H1 (cell line): ENCODE measurements around the gene MMP17. TPM values are rescaled to one million over a fixed set of nuclear protein-coding genes. Genes with fewer than 3 reads are reported as not detected.
A peak's percentile ranks its signal among the peaks of the same experiment; 100 is the strongest.

Experiments
- CTCF ChIA-PET: fragments of 300-600 bp; sonication (Branson Sonifier 250); formaldehyde crosslinking; loops from one replicate; lab custom pipeline; 2021; ENCODE audit not compliant: partially characterized antibody; lab: Charles Lee
- POLR2A ChIA-PET: fragments of 300-600 bp; sonication (Branson Sonifier 250); formaldehyde crosslinking; loops from one replicate; lab custom pipeline; 2021; ENCODE audit warnings: inconsistent platforms; ENCODE audit not compliant: partially characterized antibody; lab: Charles Lee
- DNase-seq, 2 experiments: peaks; one replicate each; pipeline versions ENCODE4 v3.0.0 to v3.0.0-alpha.2; 2010 to 2022; ENCODE audit warnings: low spot score in 2 of 2, low read depth in 1 of 2, mixed read lengths in 1 of 2
- FAIRE-seq: peaks from 2 replicates; lab custom pipeline; 2011; peaks lifted over from hg19 to GRCh38; lab: Jason Lieb, UNC
- H2AFZ ChIP-seq: 2 replicates; pipeline ENCODE4 v1.8.1; 2012; ENCODE audit warnings: low read length, inconsistent platforms
- H2AK5ac ChIP-seq: 2 replicates; pipeline ENCODE4 v1.6.1; 2013; ENCODE audit warnings: low read depth, low read length
- H2BK120ac ChIP-seq: replicated peaks from 2 replicates; pipeline ENCODE3; 2013; ENCODE audit warnings: low read depth, low read length, inconsistent platforms
- H2BK12ac ChIP-seq: 2 replicates; pipeline ENCODE4 v1.6.1; 2013; ENCODE audit warnings: low read depth, low read length
- H2BK15ac ChIP-seq: 2 replicates; pipeline ENCODE4 v1.6.1; 2013; ENCODE audit warnings: low read length
- H2BK20ac ChIP-seq: 2 replicates; pipeline ENCODE4 v1.6.1; 2013; ENCODE audit warnings: low read length
- H2BK5ac ChIP-seq: 2 replicates; pipeline ENCODE4 v1.6.1; 2013; ENCODE audit warnings: low read depth, low read length
- H3K14ac ChIP-seq: 2 replicates; pipeline ENCODE4 v1.6.1; 2013; ENCODE audit warnings: inconsistent platforms; ENCODE audit not compliant: insufficient read length
- H3K18ac ChIP-seq: 2 replicates; pipeline ENCODE4 v1.6.1; 2013; ENCODE audit warnings: low read length; ENCODE audit errors: extremely low read depth
- H3K23ac ChIP-seq: 2 replicates; pipeline ENCODE4 v1.6.1; 2013; ENCODE audit warnings: inconsistent platforms; ENCODE audit not compliant: insufficient read length
- H3K23me2 ChIP-seq: 2 replicates; pipeline ENCODE4 v1.6.1; 2013; ENCODE audit warnings: low read depth, low read length
- H3K27ac ChIP-seq: 2 replicates; pipeline ENCODE4 v1.6.1; 2011; ENCODE audit warnings: low read depth, low read length, inconsistent platforms
- H3K27me3 ChIP-seq, 4 experiments: replicated peaks in 1 of 4; 1 replicate in 1 of 4; 2 replicates in 3 of 4; pipeline versions ENCODE4 v1.6.1 to v1.8.1; 2011 to 2013; ENCODE audit warnings: low read length in 3 of 4, mild to moderate bottlenecking in 3 of 4, inconsistent platforms in 2 of 4, mixed read lengths in 2 of 4, moderate library complexity in 1 of 4; ENCODE audit not compliant: control insufficient read depth in 3 of 4, insufficient read depth in 3 of 4; ENCODE audit errors: extremely low read depth in 1 of 4
- H3K36me3 ChIP-seq, 4 experiments: 2 replicates each; pipeline versions ENCODE4 v1.6.1 to v1.8.1; 2011 to 2013; ENCODE audit warnings: mild to moderate bottlenecking in 4 of 4, low read length in 3 of 4, moderate library complexity in 2 of 4, control low read depth in 1 of 4, inconsistent platforms in 1 of 4; ENCODE audit not compliant: insufficient read depth in 4 of 4, control insufficient read depth in 2 of 4
- H3K4ac ChIP-seq: replicated peaks from 2 replicates; pipeline ENCODE3; 2013; ENCODE audit warnings: low read length, low read depth, mixed read lengths, inconsistent platforms; ENCODE audit not compliant: insufficient read length
- H3K4me1 ChIP-seq, 4 experiments: replicated peaks in 1 of 4; 1 replicate in 1 of 4; 2 replicates in 3 of 4; pipeline versions ENCODE4 v1.6.1 to v1.8.1; 2011 to 2013; ENCODE audit warnings: low read length in 3 of 4, inconsistent platforms in 2 of 4, mixed read lengths in 1 of 4; ENCODE audit not compliant: insufficient read depth in 4 of 4, control insufficient read depth in 3 of 4
- H3K4me2 ChIP-seq, 2 experiments: 2 replicates each; pipeline versions ENCODE4 v1.6.1 to v1.8.1; 2011 to 2013; ENCODE audit warnings: low read depth in 2 of 2, low read length in 2 of 2, control low read depth in 1 of 2, inconsistent platforms in 1 of 2, mild to moderate bottlenecking in 1 of 2; ENCODE audit not compliant: insufficient read depth in 1 of 2
- H3K4me3 ChIP-seq, 4 experiments: fragments of 200-600, 300-600 bp in 1 of 4; sonication (generic), shearing (Covaris generic), sonication (Bioruptor Twin) in 1 of 4; 2 replicates each; pipeline versions ENCODE4 v1.5.1 to v1.8.1; 2011 to 2016; ENCODE audit warnings: low read length in 4 of 4, low read depth in 3 of 4, control low read depth in 2 of 4, inconsistent platforms in 2 of 4, mild to moderate bottlenecking in 2 of 4, mixed read lengths in 1 of 4, moderate library complexity in 1 of 4; ENCODE audit not compliant: insufficient read depth in 2 of 4; ENCODE audit errors: extremely low read depth in 1 of 4
- H3K56ac ChIP-seq: replicated peaks from 2 replicates; pipeline ENCODE3; 2013; ENCODE audit warnings: low read depth, mild to moderate bottlenecking, mixed read lengths, low read length, inconsistent platforms; ENCODE audit not compliant: insufficient read length
- H3K79me1 ChIP-seq: 2 replicates; pipeline ENCODE4 v1.6.1; 2013; ENCODE audit warnings: low read depth, low read length, control low read depth
- H3K79me2 ChIP-seq, 2 experiments: 2 replicates each; pipeline versions ENCODE4 v1.6.1 to v1.8.1; 2012 to 2013; ENCODE audit warnings: low read length in 2 of 2, mild to moderate bottlenecking in 2 of 2, inconsistent platforms in 1 of 2; ENCODE audit not compliant: insufficient read depth in 2 of 2, control insufficient read depth in 1 of 2
- H3K9ac ChIP-seq, 4 experiments: replicated peaks in 1 of 4; 1 replicate in 1 of 4; 2 replicates in 3 of 4; pipeline versions ENCODE4 v1.6.1 to v1.8.1; 2011 to 2013; ENCODE audit warnings: low read depth in 3 of 4, low read length in 3 of 4, control low read depth in 2 of 4, mild to moderate bottlenecking in 2 of 4, moderate library complexity in 2 of 4, inconsistent platforms in 1 of 4; ENCODE audit errors: extremely low read depth in 1 of 4
- H3K9me3 ChIP-seq, 2 experiments: 2 replicates each; pipeline versions ENCODE4 v1.6.1 to v1.8.1; 2012 to 2013; ENCODE audit warnings: mild to moderate bottlenecking in 2 of 2, moderate library complexity in 2 of 2, control low read depth in 1 of 2, inconsistent platforms in 1 of 2, low read depth in 1 of 2, low read length in 1 of 2, mixed read lengths in 1 of 2; ENCODE audit not compliant: insufficient read depth in 2 of 2
- H4K20me1 ChIP-seq, 2 experiments: replicated peaks in 1 of 2; 2 replicates each; pipeline versions ENCODE3 to v1.8.1; 2011 to 2013; ENCODE audit warnings: inconsistent platforms in 2 of 2, low read length in 2 of 2, mild to moderate bottlenecking in 1 of 2; ENCODE audit not compliant: insufficient read depth in 2 of 2, control insufficient read depth in 1 of 2
- H4K5ac ChIP-seq: 2 replicates; pipeline ENCODE4 v1.6.1; 2013; ENCODE audit warnings: low read length, low read depth, mixed read lengths, inconsistent platforms; ENCODE audit not compliant: insufficient read length
- H4K8ac ChIP-seq: 2 replicates; pipeline ENCODE4 v1.8.0; 2013; ENCODE audit warnings: mild to moderate bottlenecking, moderate library complexity, low read length, inconsistent platforms; ENCODE audit not compliant: insufficient read depth; ENCODE audit errors: extremely low read depth
- H4K91ac ChIP-seq: replicated peaks from 2 replicates; pipeline ENCODE3; 2013; ENCODE audit warnings: low read length, mixed read lengths, inconsistent platforms; ENCODE audit not compliant: insufficient read length
- ASH2L ChIP-seq: fragments of 200-600, 300-600 bp; sonication (generic); IDR thresholded peaks from one replicate; pipeline ENCODE4 v1.7.1; 2017; ENCODE audit warnings: low read length
- KDM1A ChIP-seq: fragments of 200-600, 300-600 bp; sonication (generic); IDR thresholded peaks from 2 replicates; pipeline ENCODE4 v1.7.1; 2016; ENCODE audit warnings: mild to moderate bottlenecking, low read length, borderline replicate concordance
- KDM4A ChIP-seq: IDR thresholded peaks from one replicate; pipeline ENCODE4 v1.7.1; 2012; ENCODE audit warnings: low read depth, mild to moderate bottlenecking, moderate library complexity, low read length, inconsistent platforms; ENCODE audit not compliant: severe bottlenecking
- MAX ChIP-seq: IDR thresholded peaks from 2 replicates; pipeline ENCODE4 v1.6.1; 2012; ENCODE audit warnings: inconsistent platforms
- TCF12 ChIP-seq: IDR thresholded peaks from 2 replicates; pipeline ENCODE4 v1.6.1; 2011; ENCODE audit warnings: low read depth, mild to moderate bottlenecking, low read length
- WGBS, 2 experiments: shearing (Covaris generic) in 1 of 2; methylation state at CpG; one replicate each; pipeline versions ENCODE4 v1.1.6 to v1.1.7; 2013 to 2015; ENCODE audit warnings: low lambda C conversion rate in 2 of 2, mixed read lengths in 2 of 2, inconsistent platforms in 1 of 2, low coverage in 1 of 2, missing lambda C conversion rate in 1 of 2; ENCODE audit not compliant: insufficient replicate concordance in 2 of 2, insufficient coverage in 1 of 2, insufficient read length in 1 of 2; ENCODE audit errors: extremely low coverage in 1 of 2, missing lambda C conversion rate in 1 of 2; 5-methylcytosine and 5-hydroxymethylcytosine counted together
- polyA plus RNA-seq, 7 experiments: library from polyadenylated mRNA; depleted of rRNA in 3 of 7; stranded (reverse) in 5 of 7; unstranded in 2 of 7; fragments of >200 nt in 5 of 7; fragments of 200-250 nt in 2 of 7; gene quantifications; 1 replicate in 5 of 7; 2 replicates in 1 of 7; 4 replicates in 1 of 7; pipeline versions ENCODE4 v1.2.1 to v1.2.3, GENCODE V29; 2011 to 2013; ENCODE audit warnings: missing spikeins in 2 of 7, mixed read lengths in 2 of 7
- total RNA-seq: library from RNA; stranded (reverse); fragmentation: NEBNext Ultra II Directional; extraction: Animal tissue kit (Norgen Biotek cat#: 25700); gene quantifications from 2 replicates; pipeline ENCODE4 v1.2.1, GENCODE V29; 2021

The MMP17 gene
- total and polyA plus RNA-seq, 2 of the 8 experiments (the other 6 are each of a cell fraction or from before 2014, with no cell fraction given): 41.3 to 53.8 TPM

DNA sequence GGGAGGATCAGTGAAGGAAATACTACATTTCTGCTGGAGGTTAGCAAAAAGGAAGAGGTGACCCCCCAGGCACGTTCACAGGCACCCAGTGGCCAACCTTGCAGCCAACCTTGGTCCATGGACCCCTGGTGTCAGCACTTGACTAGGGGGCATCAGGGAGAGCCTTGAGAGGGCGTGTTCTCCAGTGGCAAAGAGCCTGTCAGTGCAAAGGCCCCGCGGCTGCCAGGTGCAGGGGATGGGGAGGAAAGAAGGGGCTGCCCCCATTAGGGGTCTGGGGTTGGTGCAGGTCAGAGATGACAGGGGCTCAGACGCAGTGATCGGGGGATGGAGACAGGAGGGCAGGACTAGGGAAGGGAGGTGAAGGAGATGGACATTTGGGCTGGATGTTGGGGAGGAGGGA is 43.5 kb downstream of the MMP17 start:
- H3K4ac ChIP-seq: no peak overlapping the region
- no peak overlapping the region for H2AK5ac ChIP-seq
- no peak overlapping the region for H3K27ac ChIP-seq
- peak overlapping the region; percentile 25 for H3K56ac ChIP-seq
- FAIRE-seq (no peak), DNase-seq (no peak)
- no peaks in the 10 kb centered on the region for H3K36me3 ChIP-seq
- H3K79me1 ChIP-seq: no peaks in the 10 kb centered on the region
- no peak overlapping the region for H3K14ac ChIP-seq
- no peak overlapping the region for H3K4me3 ChIP-seq
- no peak overlapping the region for H3K23ac ChIP-seq
- no peak overlapping the region for H2BK12ac ChIP-seq
- H3K4me1 ChIP-seq: no peaks in the 10 kb centered on the region
- no peak overlapping the region for H2BK120ac ChIP-seq
- H3K79me2 ChIP-seq: no peaks in the 10 kb centered on the region
- POLR2A ChIA-PET: no interaction called here
- peaks cover 0 to 3% of the 10 kb centered on the region in 2 experiments; a peak in 1 of 4 replicates for H3K9me3 ChIP-seq
- CTCF ChIA-PET: interaction anchor here (0.7 to 1.5 kb wide), 2 partner anchors 9 to 56 kb away, joined by 3 read pairs; no protein-coding TSS in a partner anchor
- no peaks in the 10 kb centered on the region for H3K27me3 ChIP-seq
- no peak overlapping the region for H4K8ac ChIP-seq
- H2AFZ ChIP-seq: no peak overlapping the region
- H2BK5ac ChIP-seq: no peak overlapping the region
- TF ChIP-seq ASH2L: no peak
- TF ChIP-seq KDM1A: peak; percentile 40; the same call in 1 of the 2 replicates
- no peak for TF ChIP-seq KDM4A
- no peak for TF ChIP-seq MAX
- no peak for TF ChIP-seq TCF12
- no peak overlapping the region for H3K4me2 ChIP-seq
- H3K18ac ChIP-seq: no peak overlapping the region
- no peak overlapping the region for H2BK15ac ChIP-seq
- no peaks in the 10 kb centered on the region for H3K23me2 ChIP-seq
- no peak overlapping the region for H2BK20ac ChIP-seq
- H4K5ac ChIP-seq: no peak overlapping the region
- no peaks in the 10 kb centered on the region for H4K20me1 ChIP-seq
- WGBS, 2 experiments: 94% methylated on average over 6 of the region's 6 CpGs; no CpG with 5 or more reads in 1 of the 2 experiments
- no peak overlapping the region for H4K91ac ChIP-seq
- H3K9ac ChIP-seq: no peak overlapping the region
